ENCODE measurements around the gene PPM1D.
"Not testable (repeated sequence)": the region's sequence is repeated elsewhere in the genome, so short reads cannot be mapped to it uniquely, and the experiment has no call there.

The PPM1D gene

GRCh38 chr17:60594170-60594569 is 5.8 kb upstream of the PPM1D start:
- not testable (repeated sequence) for DNase-seq

GRCh38 chr17:60594734-60595133 is 5.3 kb upstream of the PPM1D start:
- no peak for DNase-seq

GRCh38 chr17:60597297-60597696 is 2.7 kb upstream of the PPM1D start:
- DNase-seq, result no peak

- no peak for DNase-seq
These were observed 1.8 kb upstream of the PPM1D start for GRCh38 chr17:60598001-60598736.

- DNase-seq, result peak in 1 of 2 experiments; percentile 6
These were observed 773 bp upstream of the PPM1D start for GRCh38 chr17:60599220-60599619.

GRCh38 chr17:60600490-60601446 is 775 bp downstream of the PPM1D start:
- DNase-seq, result peak; percentile 66 to 77

GRCh38 chr17:60601447-60602384 is 1.7 kb downstream of the PPM1D start:
- peak; percentile 40 to 50 for DNase-seq

GRCh38 chr17:60602385-60602742 is 2.4 kb downstream of the PPM1D start:
- no peak for DNase-seq

- DNase-seq, result no peak
These were observed 2.9 kb downstream of the PPM1D start for GRCh38 chr17:60602871-60603270.

- not testable (repeated sequence) for DNase-seq
These were observed 3.5 kb downstream of the PPM1D start for GRCh38 chr17:60603477-60603876.

- DNase-seq, result no peak
These were observed 4.8 kb downstream of the PPM1D start for GRCh38 chr17:60604686-60605334.

GRCh38 chr17:60606036-60606435 is 6.0 kb downstream of the PPM1D start:
- DNase-seq, result no peak

GRCh38 chr17:60610473-60610872 is 10.5 kb downstream of the PPM1D start:
- DNase-seq, result no peak

GRCh38 chr17:60611321-60611720 is 11.3 kb downstream of the PPM1D start:
- not testable (repeated sequence) for DNase-seq

- DNase-seq, result no peak
These were observed 13.3 kb downstream of the PPM1D start for GRCh38 chr17:60613325-60613724.

- DNase-seq, result not testable (repeated sequence)
These were observed 13.8 kb downstream of the PPM1D start for GRCh38 chr17:60613796-60614195.

GRCh38 chr17:60614247-60614646 is 14.3 kb downstream of the PPM1D start:
- not testable (repeated sequence) for DNase-seq

- DNase-seq, result no peak
These were observed 15.1 kb downstream of the PPM1D start for GRCh38 chr17:60615108-60615507.

- DNase-seq, result no peak
These were observed 15.8 kb downstream of the PPM1D start for GRCh38 chr17:60615840-60616239.

- DNase-seq, result no peak
These were observed 18.1 kb downstream of the PPM1D start for GRCh38 chr17:60618080-60618479.

- no peak for DNase-seq
These were observed 19.0 kb downstream of the PPM1D start for GRCh38 chr17:60618854-60619526.

GRCh38 chr17:60622961-60623360 is 23.0 kb downstream of the PPM1D start:
- DNase-seq, result no peak

Measured in activated CD4-positive, alpha-beta T cell treated with anti-CD3 and anti-CD28 coated beads, Interleukin-2, amount 50 U/mL, for 48 hours (primary cell).